HG03469 (cell line): Measurements from ENCODE around the gene HAUS6.
A peak's percentile ranks its signal among the peaks of the same experiment; 100 is the strongest.

Experiments used
- ATAC-seq: cut with Tn5 transposase; IDR thresholded peaks from one replicate; pipeline ENCODE4 v1.9.1; 2021; ENCODE audit warnings: mild to moderate bottlenecking, moderate library complexity, moderate number of reproducible peaks; ENCODE audit not compliant: unreplicated experiment

HAUS6 gene

GRCh38 chr9:19048966-19049916 is 53.5 kb downstream of the HAUS6 start, which contains the start of gene RRAGA:
RRAGA (plus strand) TSS chr9:19049427; CDS start chr9:19049660, 233 bp downstream.
- ATAC-seq = peak; percentile 90

DNA sequence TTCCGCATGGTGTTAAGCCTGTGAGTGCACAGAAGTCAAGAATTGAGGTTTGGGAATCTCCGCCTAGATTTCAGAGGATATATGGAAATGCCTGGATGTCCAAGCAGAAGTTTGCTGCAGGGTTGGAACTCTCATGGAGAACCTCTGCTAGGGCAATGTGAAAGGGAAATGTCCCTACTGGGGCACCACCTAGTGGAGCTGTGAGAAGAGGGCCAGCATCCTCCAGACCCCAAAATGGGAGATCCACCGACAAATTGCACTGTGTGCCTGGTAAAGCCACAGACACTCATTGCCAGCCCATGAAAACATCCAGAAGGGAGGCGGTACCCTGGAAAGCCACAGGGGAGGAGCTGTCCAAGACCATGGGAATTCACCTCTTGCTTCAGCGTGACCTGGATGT is 66.1 kb downstream of the HAUS6 start:
- no peak for ATAC-seq

DNA sequence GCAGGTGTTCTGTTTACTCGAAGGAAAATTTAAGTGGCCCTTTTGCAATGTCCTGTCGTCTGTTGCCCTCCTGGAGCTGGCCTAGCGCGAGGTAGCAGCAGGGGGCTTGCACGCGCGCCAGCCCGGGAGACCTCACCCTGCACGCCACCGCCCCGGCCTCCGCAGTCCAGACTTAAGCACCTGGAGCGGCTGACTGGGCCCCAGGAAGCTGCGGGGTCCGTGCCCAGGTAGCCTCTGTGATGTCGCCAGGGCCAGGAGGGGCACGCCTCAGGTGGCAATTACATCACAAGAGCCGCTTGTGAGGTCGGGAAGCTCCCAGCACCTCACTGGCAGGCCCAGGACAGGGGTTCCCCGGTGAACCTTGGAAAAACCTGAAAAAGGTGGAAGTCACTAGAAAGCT is 69.7 kb downstream of the HAUS6 start, which contains the start of gene SAXO1:
TSS of gene SAXO1 (minus strand) at position 195 of the 400 bp plus-strand sequence. CDS start 301 bp downstream, outside the sequence.
- ATAC-seq = no peak

- ATAC-seq = no peak
Measured at GRCh38 chr9:19032406-19032805, 70.3 kb downstream of the HAUS6 start.

DNA sequence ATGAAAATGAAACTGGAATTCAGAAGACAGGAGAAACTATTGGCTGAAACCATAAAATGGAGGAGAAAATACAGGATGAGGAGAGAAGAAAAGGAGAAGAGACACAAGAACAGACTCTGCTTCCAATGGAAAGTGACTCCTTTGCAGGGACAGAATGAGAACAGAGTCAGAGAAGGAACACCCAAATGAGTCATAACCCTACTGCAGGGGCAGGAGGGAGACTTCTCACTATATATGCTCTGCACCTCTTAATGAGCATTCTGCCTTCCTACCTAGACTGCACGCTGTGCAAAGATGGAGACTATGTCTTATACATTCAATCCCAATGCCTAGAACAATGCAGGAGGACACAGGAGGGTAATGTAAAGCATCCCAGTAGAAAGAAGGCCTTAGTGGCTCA is 71.8 kb downstream of the HAUS6 start:
- peak; percentile 78 for ATAC-seq

- no peak for ATAC-seq
Measured at GRCh38 chr9:19028835-19029451, 73.8 kb downstream of the HAUS6 start.

DNA sequence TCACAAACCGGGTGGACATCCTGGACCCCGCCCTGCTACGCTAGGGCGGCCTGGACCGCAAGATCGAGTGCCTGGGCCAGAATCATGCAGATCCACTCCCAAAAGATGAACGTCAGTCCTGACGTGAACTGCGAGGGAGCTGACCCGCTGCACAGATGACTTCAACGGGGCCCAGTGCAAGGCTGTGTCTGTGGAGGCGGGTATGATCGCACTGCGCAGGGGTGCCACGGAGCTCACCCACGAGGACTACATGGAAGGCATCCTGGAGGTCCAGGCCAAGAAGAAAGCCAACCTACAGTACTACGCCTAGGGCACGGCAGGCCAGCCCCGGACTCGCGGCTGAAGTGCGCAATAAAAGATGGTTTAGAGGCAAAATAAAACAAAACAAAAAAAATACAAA is 74.9 kb downstream of the HAUS6 start:
- ATAC-seq = no peak

- ATAC-seq = no peak
Measured at GRCh38 chr9:19026375-19026774, 76.3 kb downstream of the HAUS6 start.

- ATAC-seq = no peak
Measured at GRCh38 chr9:19023078-19023477, 79.6 kb downstream of the HAUS6 start.

DNA sequence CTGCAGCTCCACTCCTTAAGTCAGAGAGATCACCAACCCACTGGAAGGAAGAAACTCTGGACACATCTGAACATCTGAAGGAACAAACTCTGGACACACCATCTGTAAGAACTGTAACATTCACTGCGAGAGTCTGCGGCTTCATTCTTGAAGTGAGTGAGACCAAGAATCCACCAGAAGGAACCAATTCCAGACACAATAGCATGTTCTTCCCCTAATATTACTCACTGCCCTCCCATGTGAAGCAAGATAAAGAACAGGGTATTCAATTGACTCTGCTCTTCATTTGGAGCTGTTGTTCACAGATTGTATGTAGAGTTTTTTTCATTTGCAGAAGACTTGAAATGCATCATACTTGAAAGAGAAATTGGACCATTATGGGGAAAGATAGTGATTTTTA is 80.5 kb downstream of the HAUS6 start:
- ATAC-seq = peak; percentile 37

DNA sequence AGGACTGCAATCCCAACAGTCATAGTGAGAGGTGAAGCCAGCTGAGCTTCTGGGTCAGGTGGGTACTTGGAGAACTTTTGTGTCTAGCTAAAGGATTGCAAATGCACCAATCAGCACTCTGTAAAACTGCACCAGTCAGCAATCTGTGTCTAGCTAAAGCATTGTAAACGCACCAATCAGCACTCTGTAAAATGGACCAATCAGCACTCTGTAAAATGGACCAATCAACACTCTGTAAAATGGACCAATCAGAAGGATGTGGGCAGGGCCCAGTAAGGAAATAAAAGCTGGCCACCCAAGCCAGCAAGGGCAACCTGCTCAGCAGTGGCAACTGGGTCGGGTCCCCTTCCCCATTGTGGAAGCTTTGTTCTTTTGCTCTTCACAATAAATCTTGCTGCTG is 81.1 kb downstream of the HAUS6 start:
- peak; percentile 5 for ATAC-seq

GRCh38 chr9:19020886-19021455 is 81.7 kb downstream of the HAUS6 start:
- ATAC-seq = no peak

- ATAC-seq = no peak
Measured at GRCh38 chr9:19018201-19018600, 84.5 kb downstream of the HAUS6 start.

GRCh38 chr9:19009391-19009965 is 93.2 kb downstream of the HAUS6 start:
- ATAC-seq = no peak
